ENCODE results near the gene SMARCD1. TPM values are rescaled to one million over a fixed set of nuclear protein-coding genes. Genes with fewer than 3 reads are reported as not detected.
"Not testable (repeated sequence)": the region's sequence is repeated elsewhere in the genome, so short reads cannot be mapped to it uniquely, and the experiment has no call there.

Gene SMARCD1
- polyA plus RNA-seq, 4 donors, result 165 to 182 (median 176) TPM

- DNase-seq (ENCODE audit: low read depth in 4 of 4, low spot score in 3 of 4), result peak in 2 of 4 donors; percentile 62 to 68
These were observed 10.0 kb upstream of the SMARCD1 start for GRCh38 chr12:50074936-50075807.

DNA sequence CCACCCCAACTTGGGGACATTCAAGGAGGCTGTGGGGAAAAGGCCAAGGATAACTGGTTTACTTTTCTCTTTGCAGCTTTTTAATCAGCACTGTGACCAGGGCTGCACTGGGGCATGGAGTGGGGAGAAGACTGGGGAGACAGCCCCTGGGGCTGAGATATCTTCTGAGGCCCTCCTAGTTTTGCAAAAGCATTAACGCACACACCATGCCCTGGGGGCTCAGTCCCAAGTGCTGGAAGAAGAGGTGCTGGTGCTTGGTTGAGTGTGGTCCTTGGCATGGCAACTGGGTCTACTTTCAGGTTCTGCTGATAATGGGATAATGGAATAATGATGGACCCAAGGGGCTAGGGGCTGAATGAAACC lies 9.4 kb upstream of the SMARCD1 start:
- no peak for DNase-seq (ENCODE audit: low read depth in 4 of 4, low spot score in 3 of 4)

GRCh38 chr12:50077099-50077498 lies 8.0 kb upstream of the SMARCD1 start:
- no peak for DNase-seq (ENCODE audit: low read depth in 4 of 4, low spot score in 3 of 4)

- DNase-seq (ENCODE audit: low read depth in 4 of 4, low spot score in 3 of 4), result no peak
These were observed 6.9 kb upstream of the SMARCD1 start for GRCh38 chr12:50078281-50078680.

DNA sequence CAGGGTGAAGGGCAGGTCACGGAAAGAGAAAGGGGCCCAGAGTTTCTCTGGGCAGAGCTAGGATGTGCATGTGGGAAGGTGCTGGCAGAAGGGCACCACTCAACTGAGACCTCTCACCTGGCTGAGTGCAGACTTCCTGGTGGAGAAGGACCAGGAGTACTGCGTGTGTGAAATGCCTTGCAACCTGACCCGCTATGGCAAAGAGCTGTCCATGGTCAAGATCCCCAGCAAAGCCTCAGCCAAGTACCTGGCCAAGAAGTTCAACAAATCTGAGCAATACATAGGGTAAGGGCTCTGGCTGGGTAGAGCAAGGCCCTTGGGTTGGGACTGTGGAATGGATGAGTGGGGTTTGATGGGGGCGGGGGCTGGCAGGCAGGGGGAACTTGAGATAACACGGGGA lies 5.4 kb upstream of the SMARCD1 start:
- DNase-seq (ENCODE audit: low read depth in 4 of 4, low spot score in 3 of 4), result no peak

- DNase-seq (ENCODE audit: low read depth in 4 of 4, low spot score in 3 of 4), result no peak
These were observed 3.9 kb upstream of the SMARCD1 start for GRCh38 chr12:50081096-50081808.

- DNase-seq (ENCODE audit: low read depth in 4 of 4, low spot score in 3 of 4), result no peak
These were observed 2.5 kb upstream of the SMARCD1 start for GRCh38 chr12:50082644-50083043.

DNA sequence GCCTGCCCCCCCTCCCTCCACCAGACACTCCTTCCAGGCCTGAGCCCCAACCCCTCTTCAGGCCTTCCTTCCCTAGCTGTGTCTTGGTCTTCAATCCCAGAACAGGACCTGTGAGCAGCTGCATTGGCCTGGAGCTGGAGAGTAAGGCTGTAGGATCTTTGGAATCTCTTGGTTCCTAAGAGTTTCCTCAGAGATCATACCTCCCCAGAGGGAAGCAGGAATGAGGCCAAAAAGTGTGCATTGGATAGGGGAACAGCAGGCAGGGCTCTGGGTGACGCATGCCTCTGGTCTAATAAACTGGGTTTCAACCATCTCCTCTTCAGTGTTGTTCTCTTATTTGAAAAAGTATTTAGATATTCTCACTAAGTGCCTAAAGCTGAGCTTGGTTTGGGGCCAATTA lies 1.8 kb upstream of the SMARCD1 start:
- no peak for DNase-seq (ENCODE audit: low read depth in 4 of 4, low spot score in 3 of 4)

- not testable (repeated sequence) for DNase-seq (ENCODE audit: low read depth in 4 of 4, low spot score in 3 of 4)
These were observed 750 bp upstream of the SMARCD1 start for GRCh38 chr12:50084409-50084774.

GRCh38 chr12:50085615-50086072 lies 502 bp downstream of the SMARCD1 start:
- no peak for DNase-seq (ENCODE audit: low read depth in 4 of 4, low spot score in 3 of 4)

- no peak for DNase-seq (ENCODE audit: low read depth in 4 of 4, low spot score in 3 of 4)
These were observed 1.0 kb downstream of the SMARCD1 start for GRCh38 chr12:50086148-50086547.

- no peak for DNase-seq (ENCODE audit: low read depth in 4 of 4, low spot score in 3 of 4)
These were observed 2.0 kb downstream of the SMARCD1 start for GRCh38 chr12:50087151-50087550.

DNA sequence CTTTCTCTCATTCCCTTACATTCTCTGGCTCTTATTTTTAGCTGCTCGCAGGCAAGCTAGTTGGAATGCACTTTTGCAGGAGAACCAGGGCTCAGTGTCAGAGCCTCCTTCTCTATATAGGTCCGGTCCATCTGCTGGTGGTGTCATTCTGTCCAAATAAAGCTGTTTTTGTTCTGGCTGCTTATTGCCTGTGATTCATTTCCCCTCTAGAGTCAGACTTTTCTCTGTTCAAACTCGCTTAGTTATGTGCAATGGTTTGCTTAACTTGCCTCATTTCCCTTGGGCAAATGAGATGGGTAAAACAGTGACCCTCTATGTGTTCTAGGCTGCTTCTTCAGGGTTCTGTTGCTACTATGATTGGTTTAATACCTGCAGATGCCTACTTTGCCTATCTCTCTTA lies 2.9 kb downstream of the SMARCD1 start:
- no peak for DNase-seq (ENCODE audit: low read depth in 4 of 4, low spot score in 3 of 4)

DNA sequence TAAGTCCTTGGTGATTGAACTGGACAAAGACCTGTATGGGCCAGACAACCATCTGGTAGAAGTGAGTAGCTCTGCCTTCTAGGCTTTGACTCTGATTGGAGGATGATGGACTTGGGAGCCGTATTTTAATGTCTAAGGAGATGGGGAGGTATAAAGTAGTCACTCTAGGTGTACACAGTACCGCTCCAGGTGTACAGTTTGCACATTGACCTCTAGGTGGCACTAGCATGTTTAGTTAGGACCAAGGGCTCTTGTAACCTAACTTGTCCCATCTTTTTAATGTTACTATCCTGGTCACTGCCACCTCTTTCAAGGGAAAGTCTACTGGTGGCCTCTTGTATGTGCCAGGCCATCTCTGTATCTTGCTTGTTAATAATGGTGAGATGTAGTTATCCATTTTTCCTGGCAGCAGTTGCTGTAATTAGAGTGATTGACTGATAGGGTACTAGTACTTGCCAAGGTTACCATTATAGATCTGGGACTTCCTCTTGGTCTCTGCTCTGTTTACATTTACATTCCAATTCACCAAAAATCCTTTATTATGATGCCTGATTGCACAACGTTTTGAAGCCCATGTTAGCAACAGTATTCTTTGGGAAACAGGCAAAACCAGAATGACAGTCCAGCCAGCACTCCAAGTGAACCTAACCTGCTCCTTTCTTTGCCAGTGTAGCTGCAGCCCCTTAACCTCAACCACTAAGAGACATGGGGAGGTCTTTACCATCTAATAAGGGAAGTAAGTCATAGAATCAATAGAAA lies 3.6 kb downstream of the SMARCD1 start:
- DNase-seq (ENCODE audit: low read depth in 4 of 4, low spot score in 3 of 4), result no peak

DNA sequence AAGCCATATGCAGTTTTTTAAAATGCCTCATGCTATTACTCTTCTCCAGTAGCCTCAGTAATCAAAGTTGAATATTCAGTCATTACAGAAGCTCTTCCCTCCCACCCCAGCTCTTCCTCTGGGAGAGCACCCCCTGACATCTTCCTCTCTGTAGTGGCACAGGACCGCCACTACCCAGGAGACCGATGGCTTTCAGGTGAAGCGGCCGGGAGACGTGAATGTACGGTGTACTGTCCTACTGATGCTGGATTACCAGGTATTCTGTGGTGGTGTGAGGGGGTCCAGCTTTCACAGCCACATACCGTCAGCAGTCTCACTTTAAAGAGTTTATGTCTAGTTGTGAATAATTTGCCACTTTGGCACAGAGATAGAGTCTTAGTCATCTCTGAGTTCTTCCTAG lies 4.6 kb downstream of the SMARCD1 start:
- no peak for DNase-seq (ENCODE audit: low read depth in 4 of 4, low spot score in 3 of 4)

DNA sequence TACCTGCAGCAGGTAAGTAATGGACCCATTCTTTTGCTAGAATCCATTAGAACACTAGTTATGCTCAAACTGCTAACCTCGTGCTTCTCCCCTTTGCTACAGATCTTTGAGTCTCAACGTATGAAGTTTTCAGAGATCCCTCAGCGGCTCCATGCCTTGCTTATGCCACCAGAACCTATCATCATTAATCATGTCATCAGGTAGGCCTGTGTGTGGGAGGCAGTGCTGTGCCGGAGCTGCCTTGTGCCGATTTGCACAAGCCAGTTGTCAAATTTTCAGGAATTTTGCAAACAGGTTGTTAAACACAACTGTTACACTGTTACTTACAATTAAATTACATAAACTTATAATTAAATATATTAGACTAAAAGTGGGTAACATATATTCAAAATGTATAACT lies 5.2 kb downstream of the SMARCD1 start:
- DNase-seq (ENCODE audit: low read depth in 4 of 4, low spot score in 3 of 4), result no peak

GRCh38 chr12:50097952-50098351 lies 12.8 kb downstream of the SMARCD1 start:
- DNase-seq (ENCODE audit: low read depth in 4 of 4, low spot score in 3 of 4), result no peak

DNA sequence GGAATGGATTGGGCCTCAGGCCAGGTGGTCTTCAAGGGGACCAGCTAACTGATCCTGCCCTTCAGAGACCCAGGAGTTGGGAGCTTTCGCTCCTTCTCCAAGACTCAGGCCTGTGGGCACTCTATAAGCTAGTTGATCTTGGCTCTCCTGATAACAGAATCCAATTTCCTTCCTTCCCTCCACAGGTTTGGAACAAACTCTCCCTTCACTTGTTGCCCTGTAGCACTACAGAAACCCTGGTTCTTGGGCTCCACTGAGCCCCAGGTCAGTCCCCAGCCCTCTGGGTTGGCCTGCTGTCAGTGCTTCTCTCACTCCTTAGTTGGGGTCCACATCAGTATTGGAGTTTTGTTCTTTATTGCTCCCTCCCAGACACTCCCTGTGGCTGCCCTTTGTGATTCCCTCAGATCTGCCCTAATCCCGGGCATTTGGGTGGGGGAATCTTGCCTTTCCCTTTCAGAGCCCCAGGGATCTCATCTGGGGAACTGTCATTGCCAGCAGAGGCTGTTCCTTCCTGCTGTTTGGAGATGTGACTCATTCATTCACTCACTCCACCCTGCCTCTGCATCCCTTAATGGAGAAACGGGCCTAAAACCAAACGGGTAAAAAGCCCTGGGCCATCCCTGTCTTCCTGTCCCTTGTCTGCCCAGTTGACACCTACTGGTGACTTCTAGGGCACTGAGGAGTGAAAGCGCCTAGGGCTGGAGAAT lies 14.3 kb downstream of the SMARCD1 start:
- DNase-seq (ENCODE audit: low read depth in 4 of 4, low spot score in 3 of 4), result no peak

- no peak for DNase-seq (ENCODE audit: low read depth in 4 of 4, low spot score in 3 of 4)
These were observed 15.4 kb downstream of the SMARCD1 start for GRCh38 chr12:50100561-50100960.

DNA sequence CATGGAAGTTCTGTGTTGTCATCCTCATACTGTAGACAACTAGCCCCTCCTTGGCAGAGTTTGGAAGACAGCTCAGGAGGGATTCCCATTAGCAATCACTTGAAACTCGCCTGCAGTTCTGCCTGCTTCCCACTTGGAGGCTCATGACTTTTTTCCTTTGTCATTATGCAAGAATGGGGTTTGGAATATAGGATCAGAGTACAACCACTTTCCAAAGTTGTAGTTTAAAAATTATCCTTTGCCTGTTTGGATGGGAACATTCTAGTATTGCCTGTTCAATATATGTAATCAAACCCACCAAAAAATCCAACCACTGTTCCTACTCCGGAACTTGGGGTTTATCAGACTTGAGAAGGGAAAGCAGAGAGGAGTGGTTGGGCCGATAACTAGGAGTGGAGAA lies 16.5 kb downstream of the SMARCD1 start:
- DNase-seq (ENCODE audit: low read depth in 4 of 4, low spot score in 3 of 4), result no peak

DNA sequence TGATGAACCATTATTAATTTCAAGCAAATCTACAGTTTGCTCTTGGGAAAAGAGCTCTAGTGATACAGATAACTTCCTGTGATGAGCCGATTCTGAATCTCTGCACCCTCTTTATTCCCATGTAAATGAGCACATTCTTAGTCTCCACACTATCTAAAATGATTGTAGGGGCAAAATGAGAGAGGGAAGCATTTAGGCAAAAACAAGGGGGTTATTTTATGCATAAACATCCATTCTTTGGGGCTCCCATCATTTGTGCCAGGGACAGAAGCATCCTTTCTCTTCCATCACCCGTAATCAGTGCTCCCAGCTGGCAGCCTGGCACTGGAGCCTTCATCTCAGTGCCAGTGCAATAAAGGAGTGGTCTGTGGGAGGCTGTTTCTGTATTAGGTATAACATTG lies 17.0 kb downstream of the SMARCD1 start:
- DNase-seq (ENCODE audit: low read depth in 4 of 4, low spot score in 3 of 4), result no peak
